ENCODE measurements around the gene TTC13.

The TTC13 gene

GRCh38 chr1:230876660-230877059 lies 102.0 kb downstream of the TTC13 start:
- H4K20me1 ChIP-seq (ENCODE audit: insufficient read depth): no peaks in the 10 kb centered on the region
- no peak overlapping the region for H3K4me2 ChIP-seq
- H3K27ac ChIP-seq: no peak overlapping the region
- H3K9ac ChIP-seq: no peak overlapping the region
- H3K79me2 ChIP-seq (ENCODE audit: insufficient read depth, low read depth): no peaks in the 10 kb centered on the region
- TF ChIP-seq CTCF (conservative IDR thresholded peaks at IDR 0.05; ENCODE audit: low read depth, low read length): no peak
- no peak overlapping the region for H2AFZ ChIP-seq (ENCODE audit: low read depth)
- H3K4me1 ChIP-seq (ENCODE audit: low read depth, poor library complexity, severe bottlenecking): no peaks in the 10 kb centered on the region
- no peaks in the 10 kb centered on the region for H3K36me3 ChIP-seq (ENCODE audit: insufficient read depth)
- H3K27me3 ChIP-seq (ENCODE audit: insufficient read depth, low read depth): no peaks in the 10 kb centered on the region
- no peak overlapping the region for H3K4me3 ChIP-seq (IDR thresholded peaks at IDR 0.05; ENCODE audit: insufficient read depth, low read depth, low read length)

- H3K4me1 ChIP-seq (ENCODE audit: low read depth, poor library complexity, severe bottlenecking): no peaks in the 10 kb centered on the region
- no peak overlapping the region for H3K4me2 ChIP-seq
- no peak for TF ChIP-seq CTCF (conservative IDR thresholded peaks at IDR 0.05; ENCODE audit: low read depth, low read length)
- H3K36me3 ChIP-seq (ENCODE audit: insufficient read depth): no peaks in the 10 kb centered on the region
- H3K9ac ChIP-seq: no peak overlapping the region
- H3K27me3 ChIP-seq (ENCODE audit: insufficient read depth, low read depth): no peaks in the 10 kb centered on the region
- H2AFZ ChIP-seq (ENCODE audit: low read depth): no peak overlapping the region
- H4K20me1 ChIP-seq (ENCODE audit: insufficient read depth): no peaks in the 10 kb centered on the region
- H3K79me2 ChIP-seq (ENCODE audit: insufficient read depth, low read depth): no peaks in the 10 kb centered on the region
- H3K27ac ChIP-seq: no peak overlapping the region
- H3K4me3 ChIP-seq (IDR thresholded peaks at IDR 0.05; ENCODE audit: insufficient read depth, low read depth, low read length): no peak overlapping the region
Observed at GRCh38 chr1:230875370-230875769, 103.3 kb downstream of the TTC13 start.

DNA sequence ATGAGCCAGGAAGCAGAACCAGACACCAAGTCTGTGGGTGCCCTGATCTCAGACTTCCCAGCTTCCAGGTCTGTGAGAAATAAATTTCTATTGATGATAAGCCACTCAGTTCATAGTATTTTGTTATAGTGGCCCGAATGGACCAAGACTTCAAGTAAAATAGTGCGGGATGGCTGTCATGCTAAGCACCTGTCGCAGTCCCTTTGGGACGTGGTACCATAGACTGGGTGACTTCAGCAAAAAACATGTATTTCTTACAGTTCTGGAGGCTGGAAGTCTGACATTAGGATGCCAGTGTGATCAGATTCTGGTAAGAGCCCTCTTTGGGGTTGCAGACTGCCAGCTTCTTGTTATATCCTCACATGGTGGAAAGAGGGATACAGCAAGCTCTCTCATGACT lies 107.7 kb downstream of the TTC13 start:
- no peak overlapping the region for H3K4me3 ChIP-seq (IDR thresholded peaks at IDR 0.05; ENCODE audit: insufficient read depth, low read depth, low read length)
- no peaks in the 10 kb centered on the region for H4K20me1 ChIP-seq (ENCODE audit: insufficient read depth)
- H2AFZ ChIP-seq (ENCODE audit: low read depth): no peak overlapping the region
- no peak overlapping the region for H3K27ac ChIP-seq
- no peak for TF ChIP-seq CTCF (conservative IDR thresholded peaks at IDR 0.05; ENCODE audit: low read depth, low read length)
- H3K27me3 ChIP-seq (ENCODE audit: insufficient read depth, low read depth): no peaks in the 10 kb centered on the region; the same call in 1 of the 2 replicates
- H3K79me2 ChIP-seq (ENCODE audit: insufficient read depth, low read depth): peaks cover 3% of the 10 kb centered on the region; the same call in 1 of the 2 replicates
- H3K36me3 ChIP-seq (ENCODE audit: insufficient read depth): no peaks in the 10 kb centered on the region
- H3K4me1 ChIP-seq (ENCODE audit: low read depth, poor library complexity, severe bottlenecking): peaks cover 14% of the 10 kb centered on the region
- no peak overlapping the region for H3K4me2 ChIP-seq
- no peak overlapping the region for H3K9ac ChIP-seq

DNA sequence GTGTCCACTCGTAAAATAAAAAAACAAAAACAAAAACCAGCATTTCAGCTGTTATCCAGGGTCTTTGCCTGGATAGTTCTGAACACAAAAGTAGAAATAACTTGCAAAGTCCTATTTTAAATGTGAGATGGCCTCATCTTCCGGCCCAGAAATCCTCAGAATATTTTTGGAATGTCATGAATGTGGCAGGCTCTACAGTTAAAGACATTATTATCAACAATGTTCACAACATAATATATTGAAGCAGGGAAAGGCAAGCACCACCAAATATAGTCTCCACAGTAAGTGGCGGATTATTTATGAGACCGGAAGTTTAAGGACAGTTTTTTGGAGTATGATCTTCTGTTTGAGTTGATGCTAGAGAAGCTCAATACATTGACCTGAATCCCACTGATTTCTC lies 109.2 kb downstream of the TTC13 start:
- peak overlapping the region; percentile 65 for H3K4me2 ChIP-seq

More for the DNA sequence above, 109.2 kb downstream of the TTC13 start:
- no peak for TF ChIP-seq CTCF (conservative IDR thresholded peaks at IDR 0.05; ENCODE audit: low read depth, low read length)
- Histone ChIP-seq H3K4me3 (IDR thresholded peaks at IDR 0.05; ENCODE audit: insufficient read depth, low read depth, low read length) (no peak overlapping the region), H3K27me3 (ENCODE audit: insufficient read depth, low read depth) (no peaks in the 10 kb centered on the region; the same call in 1 of the 2 replicates), H3K4me1 (ENCODE audit: low read depth, poor library complexity, severe bottlenecking) (peaks cover 14% of the 10 kb centered on the region), H2AFZ (ENCODE audit: low read depth) (peak overlapping the region; percentile 95; the same call in 1 of the 2 replicates), H3K79me2 (ENCODE audit: insufficient read depth, low read depth) (peaks cover 3% of the 10 kb centered on the region; the same call in 1 of the 2 replicates), H3K9ac (no peak overlapping the region), H3K27ac (no peak overlapping the region), H3K36me3 (ENCODE audit: insufficient read depth) (no peaks in the 10 kb centered on the region), H4K20me1 (ENCODE audit: insufficient read depth) (no peaks in the 10 kb centered on the region)

Data from KMS-11 (cell line).